Globus pallidus (tissue), 1 donor: ENCODE results near the gene SH3BP4.
"Not testable (repeated sequence)": the region's sequence is repeated elsewhere in the genome, so short reads cannot be mapped to it uniquely, and the experiment has no call there.

ENCODE experiments used
- DNase-seq: peaks from one replicate; pipeline ENCODE4 v3.0.0-alpha.2; 2015; ENCODE audit warnings: low spot score

Gene SH3BP4

GRCh38 chr2:235017441-235017840, 65.6 kb downstream of the SH3BP4 start:
- no peak for DNase-seq

- no peak for DNase-seq
These were observed 67.0 kb downstream of the SH3BP4 start for GRCh38 chr2:235018838-235019237.

- DNase-seq, result not testable (repeated sequence)
These were observed 68.3 kb downstream of the SH3BP4 start for GRCh38 chr2:235020141-235020540.

- DNase-seq, result no peak
These were observed 69.9 kb downstream of the SH3BP4 start for GRCh38 chr2:235021752-235022151.

- DNase-seq, result no peak
These were observed 72.5 kb downstream of the SH3BP4 start for GRCh38 chr2:235024191-235024860.

GRCh38 chr2:235024931-235025773, 73.3 kb downstream of the SH3BP4 start:
- peak; percentile 43 for DNase-seq

- no peak for DNase-seq
These were observed 74.2 kb downstream of the SH3BP4 start for GRCh38 chr2:235025800-235026536.

- DNase-seq, result no peak
These were observed 75.1 kb downstream of the SH3BP4 start for GRCh38 chr2:235026649-235027557.

- DNase-seq, result peak; percentile 51
These were observed 75.9 kb downstream of the SH3BP4 start for GRCh38 chr2:235027558-235028214.

- DNase-seq, result no peak
These were observed 76.8 kb downstream of the SH3BP4 start for GRCh38 chr2:235028646-235029045.

- no peak for DNase-seq
These were observed 77.2 kb downstream of the SH3BP4 start for GRCh38 chr2:235029054-235029453.

- DNase-seq, result no peak
These were observed 78.3 kb downstream of the SH3BP4 start for GRCh38 chr2:235030126-235030525.

- no peak for DNase-seq
These were observed 79.1 kb downstream of the SH3BP4 start for GRCh38 chr2:235030936-235031335.

GRCh38 chr2:235031686-235032373, 80.0 kb downstream of the SH3BP4 start:
- no peak for DNase-seq

GRCh38 chr2:235032466-235032865, 80.6 kb downstream of the SH3BP4 start:
- DNase-seq, result no peak

GRCh38 chr2:235032949-235033348, 81.1 kb downstream of the SH3BP4 start:
- DNase-seq, result no peak

GRCh38 chr2:235034265-235035118, 82.7 kb downstream of the SH3BP4 start:
- no peak for DNase-seq

GRCh38 chr2:235037604-235038166, 85.9 kb downstream of the SH3BP4 start:
- no peak for DNase-seq
